ENCODE measurements around the gene DAP. TPM values are rescaled to one million over a fixed set of nuclear protein-coding genes. Genes with fewer than 3 reads are reported as not detected.

Gene DAP
- total and polyA plus RNA-seq, 4 donors: 36.6 to 122 (median 101) TPM

GRCh38 chr5:10652606-10653005 is 108.4 kb downstream of the DAP start (continued):
- no peak for TF ChIP-seq REST (IDR thresholded peaks at IDR 0.05)

GRCh38 chr5:10652151-10652550 is 108.9 kb downstream of the DAP start:
- H3K36me3 ChIP-seq (ENCODE audit: control insufficient read depth in 4 of 4, insufficient read depth in 3 of 4, low read depth in 1 of 4, low read length in 3 of 4): no peaks in the 10 kb centered on the region
- no peak for DNase-seq (ENCODE audit: low spot score)
- 85% methylated on average over 13 of the region's 13 CpGs for WGBS

GRCh38 chr5:10649666-10650380 is 111.2 kb downstream of the DAP start:
- no peaks in the 10 kb centered on the region for H3K9me3 ChIP-seq (ENCODE audit: control insufficient read depth in 4 of 4, low read length in 3 of 4)
- peaks cover 0 to 5% (median 0%) of the 10 kb centered on the region in 4 donors for H3K4me1 ChIP-seq (ENCODE audit: control insufficient read depth in 4 of 4, insufficient read depth in 4 of 4, low read length in 3 of 4)
- H3K27ac ChIP-seq (ENCODE audit: low read depth in 1 of 2, low read length in 2 of 2): no peak overlapping the region
- 40% methylated on average over 68 of the region's 68 CpGs for WGBS
- peak; percentile 95 for TF ChIP-seq REST (IDR thresholded peaks at IDR 0.05)
- TF ChIP-seq FOXA2 (IDR thresholded peaks at IDR 0.05): no peak
- H3K9ac ChIP-seq (ENCODE audit: low read depth in 1 of 2, low read length in 2 of 2): no peak overlapping the region
- no peaks in the 10 kb centered on the region for H3K36me3 ChIP-seq (ENCODE audit: control insufficient read depth in 4 of 4, insufficient read depth in 3 of 4, low read depth in 1 of 4, low read length in 3 of 4)
- no peaks in the 10 kb centered on the region for H3K27me3 ChIP-seq (ENCODE audit: control insufficient read depth in 4 of 4, insufficient read depth in 4 of 4, low read length in 3 of 4)
- DNase-seq (ENCODE audit: low spot score): no peak
- H3K4me3 ChIP-seq (ENCODE audit: low read depth in 1 of 3, low read length in 3 of 3): no peak overlapping the region

More at GRCh38 chr5:10652151-10652550, 108.9 kb downstream of the DAP start:
- no peak for TF ChIP-seq REST (IDR thresholded peaks at IDR 0.05)
- Histone ChIP-seq H3K27me3 (ENCODE audit: control insufficient read depth in 4 of 4, insufficient read depth in 4 of 4, low read length in 3 of 4) (no peaks in the 10 kb centered on the region), H3K9me3 (ENCODE audit: control insufficient read depth in 4 of 4, low read length in 3 of 4) (no peaks in the 10 kb centered on the region), H3K27ac (ENCODE audit: low read depth in 1 of 2, low read length in 2 of 2) (no peak overlapping the region), H3K4me1 (ENCODE audit: control insufficient read depth in 4 of 4, insufficient read depth in 4 of 4, low read length in 3 of 4) (peaks cover 0 to 5% (median 0%) of the 10 kb centered on the region in 4 donors), H3K9ac (ENCODE audit: low read depth in 1 of 2, low read length in 2 of 2) (no peak overlapping the region), H3K4me3 (ENCODE audit: low read depth in 1 of 3, low read length in 3 of 3) (no peak overlapping the region)
